ENCODE data around the gene SPDEF.

SPDEF gene

DNA sequence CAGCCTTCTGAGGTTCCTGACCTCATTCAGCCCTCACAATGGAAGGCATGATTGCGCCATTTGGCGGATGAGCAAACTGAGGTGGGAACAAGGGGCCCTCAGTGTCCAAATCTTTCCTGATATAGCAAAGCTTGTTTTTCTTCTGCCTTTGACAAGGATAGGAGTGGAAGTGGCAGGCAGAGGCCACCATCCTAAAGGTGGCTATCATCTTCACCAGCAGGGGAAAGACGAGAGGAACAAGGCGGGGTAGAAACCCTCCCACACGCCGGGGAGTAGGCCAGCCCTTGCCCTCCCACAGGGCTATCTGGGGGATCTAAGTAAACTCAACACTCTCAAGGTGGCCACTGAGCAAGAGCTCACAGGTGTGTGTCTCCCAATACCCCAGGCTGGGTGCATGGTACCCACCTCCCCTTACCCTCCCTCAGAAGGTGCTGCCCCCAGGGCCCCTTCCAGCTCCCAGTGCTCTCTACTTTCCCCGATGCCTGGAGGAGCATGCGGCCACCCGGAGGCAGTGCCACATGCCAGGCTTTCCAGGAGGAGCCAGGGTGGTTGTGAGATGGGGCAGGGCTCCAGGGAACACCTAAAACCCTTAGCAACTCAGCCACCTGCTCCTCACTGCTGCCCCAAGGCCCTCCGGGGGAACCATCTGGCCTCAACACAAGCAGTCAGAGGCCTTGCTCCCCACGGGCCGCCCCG lies 11.2 kb downstream of the SPDEF start:
- DNase-seq (ENCODE audit: low spot score), result no peak

DNA sequence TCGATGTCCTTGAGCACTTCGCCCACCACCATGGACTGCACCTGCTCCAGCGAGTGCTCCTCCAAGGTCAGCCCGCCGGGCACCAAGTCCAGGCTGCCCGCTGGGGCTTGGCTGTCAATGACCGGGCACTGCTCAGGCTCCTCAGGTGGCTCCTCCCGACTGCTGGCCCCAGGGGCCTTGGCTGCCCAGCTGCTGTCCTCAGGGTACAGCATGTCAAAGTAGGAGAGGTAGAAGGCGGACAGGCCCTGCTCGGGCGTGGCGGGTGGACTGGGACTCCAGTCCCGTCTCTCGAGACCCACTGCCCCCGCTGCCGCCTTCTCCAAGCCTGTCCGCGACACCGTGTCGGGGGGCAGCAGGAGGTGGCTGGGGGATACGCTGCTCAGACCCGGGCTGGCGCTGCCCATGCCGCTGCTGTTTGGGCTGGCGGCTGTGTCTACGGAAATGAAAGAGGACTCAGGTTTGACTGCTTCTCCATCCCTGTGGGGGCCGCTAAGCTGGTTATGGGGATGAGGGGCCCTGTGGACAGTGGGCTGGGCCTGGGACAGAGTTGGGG lies 12.0 kb downstream of the SPDEF start:
- DNase-seq (ENCODE audit: low spot score), result no peak

DNA sequence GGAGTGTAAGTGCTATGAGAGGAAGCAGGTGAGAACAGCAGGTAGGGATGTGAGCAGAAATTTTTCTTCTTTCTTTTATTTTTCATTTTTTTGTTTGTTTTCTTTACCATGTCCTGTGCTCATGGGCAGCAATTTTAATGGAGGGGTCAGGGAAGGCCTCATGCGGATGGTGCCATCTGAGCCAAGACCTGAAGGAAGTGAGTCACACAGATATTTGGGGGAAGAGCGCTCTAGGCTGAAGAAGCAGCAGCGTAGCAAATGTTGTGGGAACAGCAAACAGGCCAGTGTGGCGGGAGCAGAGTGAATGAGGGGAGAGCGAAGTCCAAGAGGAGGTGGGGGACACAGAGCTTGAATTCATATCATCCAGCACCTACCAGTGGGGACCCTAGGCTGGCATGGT lies 12.7 kb downstream of the SPDEF start:
- DNase-seq (ENCODE audit: low spot score), result no peak

DNA sequence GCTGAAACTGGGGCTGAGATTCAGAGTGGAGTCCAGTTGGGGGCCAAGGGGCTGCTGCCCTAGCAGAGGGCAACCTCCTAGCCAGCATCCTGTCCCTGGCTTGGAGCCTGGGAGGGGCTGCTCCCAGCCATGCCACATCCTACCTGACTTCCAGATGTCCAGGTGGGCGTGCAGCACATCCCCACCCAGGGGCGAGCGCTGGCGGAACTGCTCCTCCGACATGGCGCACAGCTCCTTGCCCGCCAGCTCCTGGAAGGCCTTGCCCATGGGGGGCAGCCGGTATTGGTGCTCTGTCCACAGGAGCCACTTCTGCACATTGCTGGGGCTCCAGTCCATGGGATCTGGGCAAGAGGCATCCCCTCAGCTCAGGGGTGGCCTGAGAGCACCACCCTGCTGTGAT lies 15.3 kb downstream of the SPDEF start:
- DNase-seq (ENCODE audit: low spot score), result no peak

DNA sequence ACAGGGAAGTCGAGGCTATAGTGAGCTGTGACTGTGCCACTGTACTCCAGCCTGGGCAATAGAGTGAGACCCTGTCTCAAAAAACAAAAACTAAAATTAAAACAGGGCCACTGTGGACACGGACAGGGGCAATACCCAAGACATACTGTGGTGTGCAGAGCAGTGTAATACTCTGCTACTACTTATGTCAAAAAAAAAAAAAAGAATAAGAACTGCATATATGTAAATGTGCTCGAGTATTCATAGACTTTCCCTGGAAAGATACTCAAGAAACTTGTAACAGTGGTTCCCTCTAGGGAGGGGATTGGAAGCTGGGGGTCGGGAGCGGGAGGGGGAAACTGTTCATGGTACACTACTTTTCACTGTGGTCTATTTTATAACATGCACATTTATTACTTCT lies 15.9 kb downstream of the SPDEF start:
- no peak for DNase-seq (ENCODE audit: low spot score)

DNA sequence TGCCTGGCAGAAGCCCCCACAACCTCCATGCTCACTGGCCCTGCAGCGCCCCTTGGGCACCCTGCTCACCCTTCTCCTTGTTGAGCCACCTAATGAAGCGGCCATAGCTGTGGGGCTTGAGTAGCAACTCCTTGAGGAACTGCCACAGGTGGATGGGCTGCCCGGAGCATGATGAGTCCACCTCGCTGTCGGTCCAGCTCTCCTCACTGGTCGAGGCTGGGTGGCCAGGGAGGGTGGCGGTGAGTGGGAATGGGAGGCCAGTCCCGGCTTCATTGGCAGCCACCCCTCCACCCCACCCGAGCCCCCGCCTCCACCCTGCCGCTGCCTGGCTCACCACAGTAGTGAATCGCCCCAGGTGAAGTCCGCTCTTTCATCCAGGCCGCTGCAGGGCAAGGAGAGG lies 16.9 kb downstream of the SPDEF start:
- DNase-seq (ENCODE audit: low spot score), result no peak

DNA sequence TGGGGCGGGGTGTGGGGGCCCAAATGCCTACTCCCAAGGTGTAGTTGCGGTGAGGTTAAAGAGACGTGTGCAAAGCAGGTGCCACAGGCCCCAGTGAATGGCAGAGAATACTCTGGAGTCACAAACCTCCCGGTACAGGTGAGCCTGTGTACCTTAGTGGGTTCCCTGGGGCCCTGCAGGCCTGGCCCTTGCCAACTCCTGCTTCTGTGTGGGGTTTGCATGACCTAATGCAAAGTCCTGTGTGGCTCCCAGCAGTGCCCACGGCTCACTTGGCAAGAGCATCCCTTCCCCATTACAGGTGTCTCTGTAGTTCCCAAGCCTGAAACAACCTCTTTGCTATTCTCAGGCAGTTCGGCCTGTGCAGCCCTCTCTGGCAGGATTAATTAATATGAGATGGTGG lies 17.5 kb downstream of the SPDEF start:
- no peak for DNase-seq (ENCODE audit: low spot score)

DNA sequence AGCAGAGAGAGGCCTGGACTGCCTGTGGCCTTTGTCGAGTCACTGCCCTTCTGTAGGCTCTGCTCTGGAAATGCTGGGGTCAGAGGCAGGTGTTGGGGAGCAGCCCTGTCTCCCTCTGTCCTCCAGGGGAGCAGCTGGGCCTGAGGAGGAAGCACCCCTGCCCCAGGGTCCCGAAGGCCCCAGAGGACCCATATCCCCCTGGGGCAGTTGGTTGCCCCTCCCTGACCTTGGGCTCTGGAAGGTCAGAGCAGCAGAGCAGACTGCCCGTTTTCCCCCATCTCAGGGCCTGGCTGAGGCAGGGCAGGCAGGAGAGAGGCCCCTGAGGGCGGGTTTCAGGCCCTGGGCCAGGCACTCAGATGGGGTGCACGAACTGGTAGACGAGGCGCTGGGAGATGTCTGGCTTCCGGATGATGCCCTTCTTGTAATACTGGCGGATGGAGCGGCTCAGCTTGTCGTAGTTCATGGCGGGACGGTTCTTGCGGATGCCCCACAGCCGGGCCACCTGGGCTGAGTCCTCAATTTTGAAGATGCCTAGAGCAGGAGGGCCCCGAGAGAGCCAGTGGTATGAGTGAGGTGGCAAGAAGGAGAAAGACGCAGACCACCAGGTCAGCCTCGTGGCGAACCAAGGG lies 18.1 kb downstream of the SPDEF start:
- DNase-seq (ENCODE audit: low spot score), result no peak

DNA sequence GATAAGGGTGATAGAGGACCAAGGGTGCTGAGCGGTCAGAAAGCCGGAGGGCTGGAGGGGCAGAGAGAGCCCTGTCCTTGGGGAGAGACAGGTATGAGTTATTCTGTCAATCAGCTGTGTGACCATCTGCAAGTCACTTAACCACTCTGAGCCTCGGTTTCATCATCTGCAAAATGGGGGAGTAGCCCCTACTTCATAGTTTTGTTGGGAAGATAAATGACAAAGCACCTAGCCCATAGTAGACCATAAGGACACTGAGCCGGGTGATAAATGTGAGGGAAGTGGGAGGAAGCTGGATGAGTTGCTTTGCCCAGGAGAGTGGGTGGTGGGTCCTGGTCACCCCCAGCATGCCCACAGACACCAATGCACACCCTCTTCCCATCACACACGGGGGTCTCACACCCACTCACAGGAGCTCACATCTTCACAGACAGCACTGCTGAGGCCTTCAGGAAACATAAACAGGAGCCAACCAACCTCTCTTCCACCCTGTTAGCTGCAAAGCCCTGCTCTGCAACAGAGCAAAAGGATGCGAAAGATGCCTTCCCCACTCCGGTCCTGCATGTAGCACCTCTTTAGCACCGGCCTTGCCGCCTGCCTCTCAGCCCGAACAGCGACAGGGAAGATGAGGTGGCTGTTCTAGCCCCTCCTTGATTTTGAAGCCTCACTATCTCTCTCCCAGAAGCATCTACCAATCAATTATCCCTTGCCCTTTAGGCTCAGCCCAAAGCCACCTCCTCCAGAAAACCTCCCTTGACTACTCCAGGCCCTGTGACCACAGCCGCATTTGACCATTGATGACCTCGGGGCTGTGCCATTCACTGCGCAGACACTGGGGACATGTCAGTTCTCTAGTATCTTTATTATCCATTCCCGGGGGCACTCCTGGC lies 18.9 kb downstream of the SPDEF start:
- DNase-seq (ENCODE audit: low spot score), result no peak

DNA sequence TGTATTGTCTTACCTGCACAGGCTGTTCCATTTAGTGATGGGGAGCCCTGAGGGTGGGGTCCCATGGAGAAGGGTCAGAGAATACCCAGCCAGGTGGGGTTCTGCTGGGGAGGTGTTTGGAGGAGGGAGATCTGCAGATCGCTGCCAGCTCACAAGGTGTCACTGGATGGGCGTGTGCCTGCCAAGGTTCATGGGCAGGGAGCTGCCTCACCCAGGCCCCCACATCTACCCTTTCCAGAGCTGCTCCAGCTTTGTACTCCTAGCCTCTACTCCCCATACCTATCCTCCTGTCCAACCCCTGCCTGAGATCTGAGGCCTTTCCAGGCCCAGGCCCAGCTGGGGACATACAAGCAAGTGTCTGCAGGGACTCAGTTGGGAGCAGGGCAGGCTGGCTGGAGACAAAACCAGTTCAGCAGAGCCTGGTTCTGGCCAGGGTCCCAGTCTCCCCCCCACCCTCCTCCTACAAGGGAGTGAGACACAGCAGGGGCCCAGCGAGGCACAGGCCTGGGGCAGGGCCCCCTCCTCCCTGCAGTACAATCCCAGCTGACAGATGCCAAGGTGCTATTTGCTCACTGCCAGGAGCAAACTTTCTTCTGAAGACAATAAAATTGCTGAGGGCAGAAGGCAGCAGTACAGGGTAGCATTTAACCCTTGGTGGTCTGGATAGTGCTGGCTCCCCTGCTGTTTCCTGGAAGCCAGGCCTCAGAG lies 19.7 kb downstream of the SPDEF start:
- DNase-seq (ENCODE audit: low spot score), result no peak

DNA sequence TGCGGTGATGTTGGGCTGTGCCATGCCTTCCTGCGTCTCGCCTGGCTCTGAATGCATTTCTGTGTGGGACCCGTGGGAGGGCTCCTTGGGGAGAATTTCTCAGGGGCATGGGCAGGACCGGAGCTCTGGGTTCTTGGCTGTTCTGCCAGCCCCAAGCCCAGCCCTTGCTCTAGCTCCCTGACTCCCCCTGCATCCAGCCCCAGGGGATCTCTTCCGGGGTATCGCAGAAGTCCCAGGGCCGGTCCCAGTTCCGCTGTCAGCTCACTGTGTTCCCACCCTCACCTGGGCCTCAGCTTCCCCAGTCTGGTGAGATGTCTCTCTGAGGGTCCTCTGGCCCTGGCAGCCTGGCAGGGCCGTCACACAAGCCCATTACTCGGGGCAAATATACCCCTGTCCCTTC lies 20.5 kb downstream of the SPDEF start:
- DNase-seq (ENCODE audit: low spot score), result no peak

DNA sequence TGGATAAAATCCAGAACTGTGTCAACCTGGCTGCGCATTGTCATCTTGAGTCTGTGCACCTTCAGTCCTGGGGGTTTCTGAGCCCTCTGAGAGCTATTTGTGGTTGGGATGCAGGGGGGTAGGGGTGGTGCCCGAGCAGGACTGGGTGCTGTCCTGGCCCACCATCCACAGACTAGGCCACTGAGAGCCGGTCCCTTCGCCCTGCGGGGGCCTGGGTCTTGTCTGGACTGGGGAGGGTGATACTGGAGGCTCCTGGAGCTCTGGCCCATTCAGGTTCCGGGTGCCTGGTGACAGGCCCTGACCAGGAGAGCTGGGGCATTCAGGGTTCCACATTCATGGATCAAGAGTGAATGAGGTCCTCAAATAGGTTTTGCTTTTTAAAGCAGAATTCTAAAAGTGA lies 20.9 kb downstream of the SPDEF start:
- no peak for DNase-seq (ENCODE audit: low spot score)

DNA sequence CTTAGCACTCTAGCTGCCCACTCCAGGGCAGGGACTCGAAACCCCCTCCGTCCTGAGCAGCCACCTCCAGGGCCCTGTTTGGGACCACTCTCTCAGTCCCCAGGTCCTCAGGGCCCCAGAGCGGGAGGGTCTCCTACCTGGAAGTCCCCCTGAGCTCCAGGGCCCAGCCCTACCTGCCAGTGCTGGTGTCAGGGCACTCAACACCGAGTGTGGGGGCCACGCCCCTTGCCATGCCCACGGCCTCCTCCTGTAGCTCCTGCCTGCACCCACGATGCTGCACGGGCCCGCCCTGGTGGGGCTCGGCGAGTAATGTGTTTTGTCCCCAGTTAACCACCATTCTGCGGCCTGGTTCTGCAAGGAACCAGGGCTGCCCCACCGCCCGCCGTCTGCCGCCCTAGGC lies 21.5 kb downstream of the SPDEF start:
- no peak for DNase-seq (ENCODE audit: low spot score)

DNA sequence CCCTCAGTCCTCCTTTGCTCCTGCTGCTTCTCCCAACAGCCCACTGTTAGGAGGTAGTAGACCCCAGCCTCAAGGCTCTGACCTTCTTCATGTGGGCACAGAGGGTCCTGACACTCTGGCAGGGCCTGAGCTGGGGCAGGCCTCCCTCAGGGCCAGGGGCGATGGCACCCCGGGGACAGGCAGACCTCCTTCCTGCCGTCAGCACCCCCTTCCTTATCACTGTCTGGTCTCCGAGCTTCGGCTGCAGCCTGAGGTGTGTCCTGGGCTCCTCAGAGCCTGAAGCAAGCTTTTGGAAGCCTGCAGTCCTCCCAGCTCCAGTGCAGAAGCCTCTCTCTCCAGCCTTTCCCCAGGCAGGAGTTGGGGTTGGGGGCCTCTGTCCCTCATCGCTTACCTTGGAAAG lies 22.0 kb downstream of the SPDEF start:
- no peak for DNase-seq (ENCODE audit: low spot score)

DNA sequence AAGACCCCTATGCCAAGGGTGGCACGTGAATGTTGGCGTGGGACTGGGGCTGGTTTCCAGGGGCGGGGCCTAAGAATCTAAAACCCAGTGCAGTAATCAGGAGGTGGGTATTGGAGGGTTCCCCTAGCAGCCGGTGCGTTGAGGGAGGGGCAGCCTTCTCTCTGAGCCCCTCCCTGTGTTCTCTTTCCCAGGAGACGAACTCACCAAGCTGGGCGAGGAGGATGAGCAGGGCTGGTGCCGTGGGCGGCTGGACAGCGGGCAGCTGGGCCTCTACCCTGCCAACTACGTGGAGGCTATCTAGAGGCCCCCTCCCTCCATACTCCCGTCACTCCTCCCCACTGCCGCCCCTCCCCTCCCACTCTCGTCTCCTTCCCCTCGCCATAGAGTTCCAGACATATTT lies 23.9 kb downstream of the SPDEF start:
- no peak for DNase-seq (ENCODE audit: low spot score)

DNA sequence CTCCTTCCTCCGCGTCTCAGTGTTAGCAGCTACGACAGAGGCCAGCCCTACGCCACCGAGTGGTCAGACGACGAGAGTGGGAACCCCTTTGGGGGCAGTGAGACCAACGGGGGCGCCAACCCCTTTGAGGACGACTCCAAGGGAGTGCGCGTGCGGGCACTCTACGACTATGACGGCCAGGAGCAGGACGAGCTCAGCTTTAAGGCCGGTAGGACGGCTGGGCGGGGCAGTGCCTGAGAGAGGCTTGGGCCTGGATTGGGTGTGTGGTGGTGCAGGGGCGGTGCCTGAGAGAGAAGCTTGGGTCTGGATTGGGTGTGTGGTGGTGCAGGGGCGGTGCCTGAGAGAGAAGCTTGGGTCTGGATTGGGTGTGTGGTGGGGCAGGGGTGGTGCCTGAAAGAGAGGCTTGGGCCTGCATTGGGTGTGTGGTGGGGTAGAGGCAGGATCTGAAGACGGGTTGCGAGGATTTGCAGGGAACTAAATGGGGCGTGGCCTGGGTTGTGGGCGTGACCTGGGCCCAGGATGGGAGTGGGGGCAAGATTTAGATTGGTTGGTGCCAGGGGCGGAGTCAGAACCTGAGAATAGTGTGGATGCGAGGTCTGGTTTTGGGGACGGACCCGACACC lies 24.4 kb downstream of the SPDEF start:
- DNase-seq (ENCODE audit: low spot score), result peak; percentile 82

DNA sequence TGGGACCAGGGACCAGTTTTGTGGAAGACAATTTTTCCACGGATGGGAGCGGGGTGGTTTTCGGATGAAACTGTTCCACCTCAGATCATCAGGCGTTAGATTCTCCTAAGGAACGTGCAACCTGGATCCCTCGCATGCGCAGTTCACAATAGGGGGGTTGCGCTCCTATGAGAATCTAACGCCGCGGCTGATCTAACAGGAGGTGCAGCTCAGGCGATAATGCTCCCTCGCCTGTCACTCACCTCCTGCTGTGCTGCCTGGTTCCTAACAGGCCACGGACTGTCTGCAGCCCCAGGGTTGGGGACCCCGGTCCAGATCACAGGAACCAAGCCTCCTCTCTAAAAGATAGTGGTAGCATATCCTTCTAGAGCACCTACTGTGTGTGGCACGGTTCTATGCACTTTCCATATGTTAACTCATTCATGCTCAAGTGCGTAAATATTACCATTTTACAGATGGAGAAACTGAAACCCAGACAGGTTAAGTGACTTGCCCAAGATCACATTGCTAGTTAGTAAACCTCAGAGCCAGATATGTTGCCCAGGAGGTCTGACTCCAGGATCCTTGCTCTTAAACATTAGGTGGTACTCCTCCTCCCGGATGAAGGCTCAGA lies 25.3 kb downstream of the SPDEF start:
- DNase-seq (ENCODE audit: low spot score), result no peak

DNA sequence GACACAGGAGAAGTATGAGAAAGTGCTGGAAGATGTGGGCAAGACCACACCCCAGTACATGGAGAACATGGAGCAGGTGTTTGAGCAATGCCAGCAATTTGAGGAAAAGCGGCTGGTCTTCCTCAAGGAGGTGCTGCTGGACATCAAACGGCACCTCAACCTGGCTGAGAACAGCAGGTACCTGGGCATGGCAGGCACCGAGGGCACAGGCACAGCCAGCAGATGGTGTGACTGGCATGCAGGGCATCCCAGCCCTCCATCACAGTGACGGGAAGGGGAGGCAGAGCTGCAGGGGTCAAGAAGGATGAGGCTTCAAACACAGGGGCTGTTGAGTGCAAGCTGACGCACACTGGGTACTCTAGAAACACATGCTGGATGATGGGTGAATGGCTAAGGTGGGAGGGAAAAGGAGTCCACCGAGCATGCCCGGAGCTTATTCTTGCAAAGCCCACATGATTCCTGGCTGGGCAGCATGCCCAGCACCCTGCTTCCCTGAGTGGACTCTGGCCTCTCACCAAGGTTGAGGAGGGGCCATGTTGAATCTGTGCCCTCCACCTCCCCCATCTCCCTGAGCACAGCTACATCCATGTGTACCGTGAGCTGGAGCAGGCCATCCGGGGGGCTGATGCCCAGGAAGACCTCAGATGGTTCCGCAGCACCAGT lies 26.3 kb downstream of the SPDEF start:
- DNase-seq (ENCODE audit: low spot score), result no peak

DNA sequence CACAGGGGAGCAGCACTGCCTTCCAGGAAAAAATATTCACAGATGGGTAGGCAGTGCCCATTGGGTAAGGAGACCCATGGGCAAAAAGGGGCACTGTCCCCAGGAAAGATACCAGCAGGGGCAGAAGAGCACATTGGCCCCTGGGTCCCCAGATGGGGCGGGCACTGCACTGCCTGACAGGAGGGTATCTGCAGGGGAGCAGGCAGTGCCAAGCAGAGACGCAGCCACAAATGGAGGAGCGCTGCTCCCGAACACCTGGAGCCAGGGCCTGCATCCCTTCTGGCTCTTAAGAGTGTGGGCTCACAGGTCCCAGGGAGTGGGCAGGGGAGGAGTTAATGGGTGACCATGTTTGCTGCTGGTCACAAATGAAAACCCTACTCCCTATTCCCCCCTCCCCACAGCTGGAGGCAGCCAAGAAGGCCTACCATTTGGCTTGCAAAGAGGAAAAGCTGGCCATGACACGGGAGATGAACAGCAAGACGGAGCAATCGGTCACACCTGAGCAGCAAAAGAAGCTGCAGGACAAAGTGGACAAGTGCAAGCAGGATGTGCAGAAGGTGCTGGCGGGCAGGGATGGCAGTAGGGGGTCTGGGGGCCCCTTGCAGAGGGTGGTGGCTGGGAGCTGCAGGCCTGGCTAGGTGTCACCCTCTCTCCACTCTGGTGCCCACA lies 27.0 kb downstream of the SPDEF start:
- no peak for DNase-seq (ENCODE audit: low spot score)
